Parathyroid adenoma (tissue), 2 donors: Measurements from ENCODE around the gene TOX3.

Experiments used
- H2AFZ ChIP-seq: fragments of 300-600 bp; sonication (generic); one replicate; pipeline ENCODE4 v1.7.0; 2017; ENCODE audit warnings: antibody characterized with exemption, mild to moderate bottlenecking
- H3K27ac ChIP-seq: fragments of 300-600 bp; sonication (generic); one replicate; pipeline ENCODE4 v1.7.0; 2017
- H3K27me3 ChIP-seq: fragments of 300-600 bp; sonication (generic); one replicate; pipeline ENCODE4 v1.7.0; 2017; ENCODE audit warnings: low read length; ENCODE audit not compliant: control insufficient read depth, insufficient read depth
- H3K36me3 ChIP-seq: fragments of 300-600 bp; sonication (generic); one replicate; pipeline ENCODE4 v1.7.0; 2017; ENCODE audit warnings: low read length; ENCODE audit not compliant: control insufficient read depth, insufficient read depth
- H3K4me1 ChIP-seq: fragments of 300-600 bp; sonication (generic); one replicate; pipeline ENCODE4 v1.7.0; 2017; ENCODE audit warnings: control low read depth
- H3K4me2 ChIP-seq: fragments of 300-600 bp; sonication (generic); one replicate; pipeline ENCODE4 v1.7.0; 2017; ENCODE audit warnings: low read length
- H3K4me3 ChIP-seq: fragments of 300-600 bp; sonication (generic); one replicate; pipeline ENCODE4 v1.7.0; 2017; ENCODE audit warnings: low read depth, low read length
- H3K79me2 ChIP-seq: fragments of 300-600 bp; sonication (generic); one replicate; pipeline ENCODE4 v1.7.0; 2017; ENCODE audit warnings: control low read depth
- H3K9ac ChIP-seq: fragments of 300-600 bp; sonication (generic); one replicate; pipeline ENCODE4 v1.7.0; 2017; ENCODE audit warnings: mild to moderate bottlenecking
- H3K9me3 ChIP-seq: fragments of 300-600 bp; sonication (generic); one replicate; pipeline ENCODE4 v1.7.0; 2017; ENCODE audit warnings: low read length; ENCODE audit not compliant: control insufficient read depth
- CTCF ChIP-seq: fragments of 300-600 bp; sonication (generic); IDR thresholded peaks from one replicate; pipeline ENCODE4 v1.7.0; 2017; ENCODE audit warnings: antibody characterized with exemption, mild to moderate bottlenecking
- donor health status: primary hyperparathyroidism.

TOX3 gene

GRCh38 chr16:52578829-52579498 is 32.0 kb upstream of the TOX3 start:
- TF ChIP-seq CTCF: no peak
- no peaks in the 10 kb centered on the region for H3K4me1 ChIP-seq
- H3K27me3 ChIP-seq: no peaks in the 10 kb centered on the region
- H3K79me2 ChIP-seq: no peaks in the 10 kb centered on the region
- H3K4me2 ChIP-seq: no peak overlapping the region
- H3K9ac ChIP-seq: no peak overlapping the region
- no peaks in the 10 kb centered on the region for H3K36me3 ChIP-seq
- no peak overlapping the region for H3K27ac ChIP-seq
- no peak overlapping the region for H2AFZ ChIP-seq
- no peaks in the 10 kb centered on the region for H3K9me3 ChIP-seq
- H3K4me3 ChIP-seq: no peak overlapping the region

GRCh38 chr16:52578007-52578828 is 31.3 kb upstream of the TOX3 start:
- H3K9me3 ChIP-seq: no peaks in the 10 kb centered on the region
- no peaks in the 10 kb centered on the region for H3K36me3 ChIP-seq
- H3K4me2 ChIP-seq: no peak overlapping the region
- H3K27me3 ChIP-seq: no peaks in the 10 kb centered on the region
- TF ChIP-seq CTCF: no peak
- H3K27ac ChIP-seq: no peak overlapping the region
- H3K4me3 ChIP-seq: no peak overlapping the region
- H2AFZ ChIP-seq: no peak overlapping the region
- no peaks in the 10 kb centered on the region for H3K79me2 ChIP-seq
- no peaks in the 10 kb centered on the region for H3K4me1 ChIP-seq
- H3K9ac ChIP-seq: no peak overlapping the region

- H3K27me3 ChIP-seq: no peaks in the 10 kb centered on the region
- H3K79me2 ChIP-seq: no peaks in the 10 kb centered on the region
- no peak overlapping the region for H2AFZ ChIP-seq
Measured at GRCh38 chr16:52577130-52577706, 30.3 kb upstream of the TOX3 start.

GRCh38 chr16:52573365-52574299 is 26.7 kb upstream of the TOX3 start:
- H3K9me3 ChIP-seq: no peaks in the 10 kb centered on the region
- no peaks in the 10 kb centered on the region for H3K4me1 ChIP-seq
- no peak overlapping the region for H3K9ac ChIP-seq
- no peaks in the 10 kb centered on the region for H3K27me3 ChIP-seq
- H3K4me2 ChIP-seq: no peak overlapping the region
- no peak overlapping the region for H3K4me3 ChIP-seq
- no peaks in the 10 kb centered on the region for H3K79me2 ChIP-seq
- no peak for TF ChIP-seq CTCF
- no peak overlapping the region for H2AFZ ChIP-seq
- no peak overlapping the region for H3K27ac ChIP-seq
- H3K36me3 ChIP-seq: no peaks in the 10 kb centered on the region

More at GRCh38 chr16:52577130-52577706, 30.3 kb upstream of the TOX3 start:
- Histone ChIP-seq H3K27ac (no peak overlapping the region), H3K9me3 (no peaks in the 10 kb centered on the region), H3K4me2 (no peak overlapping the region), H3K4me3 (no peak overlapping the region), H3K4me1 (no peaks in the 10 kb centered on the region), H3K36me3 (no peaks in the 10 kb centered on the region), H3K9ac (no peak overlapping the region)
- no peak for TF ChIP-seq CTCF
